ENCODE measurements around the gene PEX26. TPM values are rescaled to one million over a fixed set of nuclear protein-coding genes. Genes with fewer than 3 reads are reported as not detected.

PEX26 gene
- total and polyA plus RNA-seq, 2 of the 13 experiments (the other 11 are each of a cell fraction or from before 2014, with no cell fraction given), result 10.6 to 25.1 TPM

- TF ChIP-seq MAX (IDR thresholded peaks at IDR 0.05) (peak; percentile 42; the same call in 1 of the 2 replicates), ZFP1 (CRISPR knock-in tag; IDR thresholded peaks at IDR 0.05) (no peak), PHF21A (CRISPR knock-in tag; IDR thresholded peaks at IDR 0.05) (peak; percentile 14; the same call in 1 of the 2 replicates), HDAC1 (CRISPR knock-in tag; IDR thresholded peaks at IDR 0.05) (peak; percentile 47; the same call in 1 of the 2 replicates), ZNF274 (CRISPR knock-in tag; IDR thresholded peaks at IDR 0.05) (0 out of 2 replicates have a peak, but pooled peaks have one; percentile 49), ZBTB38 (CRISPR knock-in tag; IDR thresholded peaks at IDR 0.05) (peak; percentile 36; the same call in 1 of the 2 replicates), RFXAP (CRISPR knock-in tag; IDR thresholded peaks at IDR 0.05; ENCODE audit: borderline replicate concordance) (no peak), HNF1A (IDR thresholded peaks at IDR 0.05; ENCODE audit: low read depth) (peak; percentile 92), HNF1A (CRISPR knock-in tag; IDR thresholded peaks at IDR 0.05; ENCODE audit: borderline replicate concordance) (peak; percentile 93; the same call in 1 of the 2 replicates), FOXP4 (CRISPR knock-in tag; IDR thresholded peaks at IDR 0.05) (peak; percentile 39; the same call in 1 of the 2 replicates), ZNF567 (CRISPR knock-in tag; IDR thresholded peaks at IDR 0.05; ENCODE audit: borderline replicate concordance) (no peak), ZNF605 (CRISPR knock-in tag; IDR thresholded peaks at IDR 0.05) (peak; percentile 36; the same call in 1 of the 2 replicates), ZNF850 (CRISPR knock-in tag; conservative IDR thresholded peaks at IDR 0.05) (no peak), FOSL2 (CRISPR knock-in tag; IDR thresholded peaks at IDR 0.05) (peak; percentile 68), FOXP1 (IDR thresholded peaks at IDR 0.05) (no peak), FOXP1 (CRISPR knock-in tag; IDR thresholded peaks at IDR 0.05) (peak; percentile 54; the same call in 1 of the 2 replicates), GATAD2A (CRISPR knock-in tag; IDR thresholded peaks at IDR 0.05) (peak; percentile 59), SOX6 (IDR thresholded peaks at IDR 0.05) (no peak), SOX6 (CRISPR knock-in tag; IDR thresholded peaks at IDR 0.05) (peak; percentile 65), MTA1 (CRISPR knock-in tag; IDR thresholded peaks at IDR 0.05; ENCODE audit: borderline replicate concordance) (peak; percentile 78; the same call in 1 of the 2 replicates), GABPB1 (CRISPR knock-in tag; IDR thresholded peaks at IDR 0.05) (no peak; the same call in 1 of the 2 replicates), SOX5 (CRISPR knock-in tag; IDR thresholded peaks at IDR 0.05; ENCODE audit: borderline replicate concordance) (peak; percentile 44; the same call in 1 of the 2 replicates), XBP1 (CRISPR knock-in tag; IDR thresholded peaks at IDR 0.05) (no peak), POLR2A (IDR thresholded peaks at IDR 0.05; ENCODE audit: insufficient read depth in 1 of 2, low read depth in 2 of 2, low read length in 2 of 2) (peak; percentile 36 to 43; a peak in 2 of 4 replicates), FOXO1 (CRISPR knock-in tag; IDR thresholded peaks at IDR 0.05) (peak; percentile 14; the same call in 1 of the 2 replicates)
These were observed 16.9 kb upstream of the PEX26 start (continued) for GRCh38 chr22:18060646-18061620.
